ENCODE measurements around the gene RC3H2. TPM values are rescaled to one million over a fixed set of nuclear protein-coding genes. Genes with fewer than 3 reads are reported as not detected.
"Not testable (repeated sequence)": the region's sequence is repeated elsewhere in the genome, so short reads cannot be mapped to it uniquely, and the experiment has no call there.

RC3H2 gene
- total RNA-seq, 2 donors from 2014 or later, result 34.4 to 44.9 TPM

DNA sequence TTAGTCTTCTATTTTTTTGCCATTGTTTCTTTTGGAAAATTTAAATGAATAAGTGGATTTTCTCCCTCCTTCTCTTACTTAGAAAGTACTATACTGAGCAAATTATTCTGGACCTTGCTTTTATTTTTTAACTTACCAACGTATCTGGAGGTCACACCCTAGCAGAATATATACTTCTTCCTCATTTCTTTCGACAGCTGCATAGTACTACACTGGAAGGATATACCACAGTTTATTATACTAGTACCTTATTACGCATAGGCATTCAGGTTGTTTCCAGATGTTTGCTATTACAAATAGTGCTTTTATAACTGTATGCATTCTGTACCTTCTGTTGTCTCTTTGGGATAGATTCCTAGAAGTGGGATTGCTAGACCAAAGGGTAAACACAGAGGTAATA is 16.7 kb downstream of the RC3H2 start:
- Histone ChIP-seq H3K4me3 (no peak overlapping the region), H3K9me3 (no peaks in the 10 kb centered on the region), H3K27ac (no peak overlapping the region), H3K27me3 (no peaks in the 10 kb centered on the region), H3K36me3 (peaks cover 9% of the 10 kb centered on the region), H3K4me1 (no peaks in the 10 kb centered on the region), H3K9ac (ENCODE audit: low read depth in 2 of 2, low read length in 2 of 2) (no peak overlapping the region)
- intact Hi-C loops (cut with DNase I), result no loop called here
- no peak for DNase-seq
- TF ChIP-seq, protein P1, sequence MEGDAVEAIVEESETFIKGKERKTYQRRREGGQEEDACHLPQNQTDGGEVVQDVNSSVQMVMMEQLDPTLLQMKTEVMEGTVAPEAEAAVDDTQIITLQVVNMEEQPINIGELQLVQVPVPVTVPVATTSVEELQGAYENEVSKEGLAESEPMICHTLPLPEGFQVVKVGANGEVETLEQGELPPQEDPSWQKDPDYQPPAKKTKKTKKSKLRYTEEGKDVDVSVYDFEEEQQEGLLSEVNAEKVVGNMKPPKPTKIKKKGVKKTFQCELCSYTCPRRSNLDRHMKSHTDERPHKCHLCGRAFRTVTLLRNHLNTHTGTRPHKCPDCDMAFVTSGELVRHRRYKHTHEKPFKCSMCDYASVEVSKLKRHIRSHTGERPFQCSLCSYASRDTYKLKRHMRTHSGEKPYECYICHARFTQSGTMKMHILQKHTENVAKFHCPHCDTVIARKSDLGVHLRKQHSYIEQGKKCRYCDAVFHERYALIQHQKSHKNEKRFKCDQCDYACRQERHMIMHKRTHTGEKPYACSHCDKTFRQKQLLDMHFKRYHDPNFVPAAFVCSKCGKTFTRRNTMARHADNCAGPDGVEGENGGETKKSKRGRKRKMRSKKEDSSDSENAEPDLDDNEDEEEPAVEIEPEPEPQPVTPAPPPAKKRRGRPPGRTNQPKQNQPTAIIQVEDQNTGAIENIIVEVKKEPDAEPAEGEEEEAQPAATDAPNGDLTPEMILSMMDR (IDR thresholded peaks at IDR 0.05), result no peak

DNA sequence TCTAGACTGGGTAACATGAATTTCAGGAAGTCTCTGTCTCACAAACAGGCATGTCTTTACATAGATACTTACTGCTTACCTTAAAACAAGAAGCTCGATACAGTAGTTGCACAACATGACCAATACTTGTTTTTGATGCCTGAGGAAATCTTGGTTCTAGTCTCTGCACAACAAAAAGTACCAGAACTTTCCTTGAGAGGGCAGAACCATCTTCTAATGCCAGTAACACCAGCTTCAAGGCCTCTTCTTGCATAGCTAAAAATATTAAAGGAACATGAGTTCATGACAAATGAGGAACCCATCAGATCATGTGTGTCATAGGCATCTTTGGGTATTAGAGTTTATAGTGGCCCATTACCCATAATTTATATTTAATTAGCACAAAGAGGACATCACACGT is 22.0 kb downstream of the RC3H2 start:
- Histone ChIP-seq H3K27ac (no peak overlapping the region), H3K36me3 (peaks cover 24% of the 10 kb centered on the region), H3K4me1 (no peaks in the 10 kb centered on the region), H3K27me3 (no peaks in the 10 kb centered on the region), H3K9ac (ENCODE audit: low read depth in 2 of 2, low read length in 2 of 2) (no peak overlapping the region), H3K4me3 (no peak overlapping the region), H3K9me3 (no peaks in the 10 kb centered on the region)
- intact Hi-C loops (cut with DNase I), result no loop called here
- TF ChIP-seq, protein P1 (IDR thresholded peaks at IDR 0.05), result no peak
- no peak for DNase-seq

DNA sequence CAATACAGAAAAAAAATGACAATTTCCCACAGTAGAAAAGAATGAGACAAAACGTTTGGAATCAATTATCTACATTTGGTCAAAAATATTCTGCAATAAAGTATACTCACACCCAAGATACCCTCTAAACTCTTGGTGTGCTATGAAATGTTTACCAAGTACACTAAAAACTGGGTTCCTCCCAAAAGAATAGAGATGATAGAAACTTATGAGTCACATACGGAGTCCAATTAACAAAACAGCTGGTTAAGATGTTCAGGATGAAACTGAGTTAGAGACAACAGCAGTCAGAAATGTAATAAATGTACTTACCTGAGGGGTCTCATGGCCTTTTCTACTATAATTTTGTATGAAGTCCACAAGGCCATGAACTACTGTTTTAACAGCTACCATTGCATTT is 25.7 kb downstream of the RC3H2 start:
- Histone ChIP-seq H3K9me3 (no peaks in the 10 kb centered on the region), H3K4me1 (no peaks in the 10 kb centered on the region), H3K27me3 (no peaks in the 10 kb centered on the region), H3K27ac (no peak overlapping the region), H3K9ac (ENCODE audit: low read depth in 2 of 2, low read length in 2 of 2) (no peak overlapping the region), H3K4me3 (no peak overlapping the region), H3K36me3 (peaks cover 31% of the 10 kb centered on the region)
- no peak for DNase-seq
- TF ChIP-seq, protein P1 (IDR thresholded peaks at IDR 0.05), result no peak
- intact Hi-C loops (cut with DNase I), result no loop called here

DNA sequence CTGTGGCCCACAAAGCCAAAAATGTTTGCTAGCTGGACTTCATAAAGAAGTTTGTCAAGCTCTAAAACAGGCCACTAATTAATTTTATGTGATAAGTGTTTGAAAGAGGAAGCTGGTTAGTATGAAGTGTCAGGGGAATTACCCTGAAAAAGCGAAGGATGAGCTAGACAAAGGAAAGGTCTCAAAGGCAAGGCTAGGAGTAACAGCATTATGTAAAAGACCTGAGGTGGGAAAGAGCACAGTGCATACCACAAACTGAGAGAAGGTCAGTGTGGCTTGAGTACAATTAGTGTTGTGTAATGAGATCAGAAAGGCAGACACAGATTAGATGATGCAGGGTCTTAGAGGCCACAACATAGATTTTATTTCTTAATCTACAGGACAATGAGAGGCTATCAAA is 29.6 kb downstream of the RC3H2 start:
- TF ChIP-seq, protein P1 (IDR thresholded peaks at IDR 0.05), result no peak
- no peaks in the 10 kb centered on the region for H3K4me1 ChIP-seq
- H3K9ac ChIP-seq (ENCODE audit: low read depth in 2 of 2, low read length in 2 of 2), result no peak overlapping the region
- intact Hi-C loops (cut with DNase I), result no loop called here
- H3K4me3 ChIP-seq, result no peak overlapping the region
- H3K27me3 ChIP-seq, result no peaks in the 10 kb centered on the region
- H3K9me3 ChIP-seq, result no peaks in the 10 kb centered on the region
- H3K36me3 ChIP-seq, result peaks cover 19% of the 10 kb centered on the region
- no peak overlapping the region for H3K27ac ChIP-seq
- no peak for DNase-seq

DNA sequence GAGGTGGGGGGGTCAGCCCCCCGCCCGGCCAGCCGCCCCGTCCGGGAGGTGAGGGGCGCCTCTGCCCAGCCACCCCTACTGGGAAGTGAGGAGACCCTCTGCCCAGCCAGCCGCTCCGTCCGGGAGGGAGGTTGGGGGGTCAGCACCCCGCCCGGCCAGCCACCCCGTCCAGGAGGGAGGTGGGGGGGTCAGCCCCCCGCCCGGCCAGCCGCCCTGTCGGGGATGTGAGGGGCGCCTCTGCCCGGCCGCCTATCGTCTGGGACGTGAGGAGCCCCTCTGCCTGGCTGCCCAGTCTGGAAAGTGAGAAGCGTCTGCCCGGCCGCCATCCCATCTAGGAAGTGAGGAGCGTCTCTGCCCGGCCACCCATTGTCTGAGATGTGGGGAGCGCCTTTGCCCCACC is 37.9 kb downstream of the RC3H2 start:
- H3K27me3 ChIP-seq; DNase-seq; H3K9ac ChIP-seq (ENCODE audit: low read depth in 2 of 2, low read length in 2 of 2); H3K27ac ChIP-seq; H3K4me3 ChIP-seq; H3K36me3 ChIP-seq; intact Hi-C loops (cut with DNase I); H3K4me1 ChIP-seq; H3K9me3 ChIP-seq: not testable (repeated sequence)

DNA sequence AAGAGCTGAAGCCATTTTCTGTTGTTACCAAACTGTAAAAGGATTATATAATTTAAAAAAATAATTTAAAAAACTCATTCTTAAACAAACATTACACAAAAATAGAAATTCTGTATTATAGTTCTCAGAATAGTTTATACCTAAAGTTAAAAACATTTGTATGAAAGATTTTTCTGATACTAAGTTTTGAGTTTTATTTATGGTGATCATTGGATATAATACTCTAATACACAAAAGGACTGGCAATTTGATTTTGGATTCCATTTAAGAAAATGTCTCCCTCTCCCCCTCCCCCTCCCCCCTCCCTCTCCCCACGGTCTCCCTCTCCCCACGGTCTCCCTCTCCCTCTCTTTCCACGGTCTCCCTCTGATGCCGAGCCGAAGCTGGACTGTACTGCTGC is 39.1 kb downstream of the RC3H2 start:
- peaks cover 6% of the 10 kb centered on the region for H3K36me3 ChIP-seq
- no peak for DNase-seq

More for the DNA sequence above, 39.1 kb downstream of the RC3H2 start:
- H3K4me1 ChIP-seq, result no peaks in the 10 kb centered on the region
- H3K27me3 ChIP-seq, result no peaks in the 10 kb centered on the region
- TF ChIP-seq, protein P1 (IDR thresholded peaks at IDR 0.05), result no peak
- no peaks in the 10 kb centered on the region for H3K9me3 ChIP-seq
- no peak overlapping the region for H3K9ac ChIP-seq (ENCODE audit: low read depth in 2 of 2, low read length in 2 of 2)
- intact Hi-C loops (cut with DNase I), result no loop called here
- H3K4me3 ChIP-seq, result no peak overlapping the region
- no peak overlapping the region for H3K27ac ChIP-seq
